HepG2 (cell line): ENCODE data around the gene TNFRSF9. TPM values are rescaled to one million over a fixed set of nuclear protein-coding genes. Genes with fewer than 3 reads are reported as not detected.

Source experiments
- AGO2 ChIP-seq: fragments of 200-400 bp; formaldehyde crosslinking; optimal IDR thresholded peaks from 2 replicates; pipeline ENCODE3; 2017; ENCODE audit warnings: mild to moderate bottlenecking, low read depth, low read length, moderate library complexity
- BHLHE40 ChIP-seq: IDR thresholded peaks from 2 replicates; pipeline ENCODE4 v1.6.1; 2011; ENCODE audit warnings: low read length, improper control_type of control experiment
- CEBPG ChIP-seq: IDR thresholded peaks from 2 replicates; pipeline ENCODE4 v1.6.1; 2016
- FIP1L1 ChIP-seq: fragments of 200-400 bp; formaldehyde crosslinking; IDR thresholded peaks from 2 replicates; pipeline ENCODE4 v1.6.1; 2018; ENCODE audit warnings: low read depth, mild to moderate bottlenecking, low read length, moderate library complexity, borderline replicate concordance; ENCODE audit not compliant: insufficient read depth
- HCFC1 ChIP-seq: fragments of 150-350 bp; IDR thresholded peaks from 2 replicates; pipeline ENCODE4 v1.6.1; 2014; ENCODE audit warnings: low read depth, low read length
- HDAC2 ChIP-seq: sonication (generic); formaldehyde crosslinking; IDR thresholded peaks from 2 replicates; pipeline ENCODE4 v1.4.0; 2020; ENCODE audit warnings: missing genetic modification reagents
- ISL2 ChIP-seq: sonication (generic); formaldehyde crosslinking; IDR thresholded peaks from 2 replicates; pipeline ENCODE4 v1.5.0; 2020; ENCODE audit warnings: missing genetic modification reagents
- MED1 ChIP-seq: sonication (generic); formaldehyde crosslinking; IDR thresholded peaks from 2 replicates; pipeline ENCODE4 v1.4.0; 2020; ENCODE audit warnings: missing genetic modification reagents
- MIXL1 ChIP-seq: IDR thresholded peaks from 2 replicates; pipeline ENCODE4 v1.6.1; 2016
- SMARCC2 ChIP-seq: fragments of 450-650 bp; IDR thresholded peaks from 2 replicates; pipeline ENCODE4 v1.6.1; 2017; ENCODE audit warnings: antibody characterized with exemption, mild to moderate bottlenecking
- WIZ ChIP-seq: sonication (generic); formaldehyde crosslinking; IDR thresholded peaks from 2 replicates; pipeline ENCODE4 v1.5.1; 2020; ENCODE audit warnings: mild to moderate bottlenecking, missing genetic modification reagents
- ZMYM3 ChIP-seq: sonication (generic); formaldehyde crosslinking; IDR thresholded peaks from 2 replicates; pipeline ENCODE4 v1.5.1; 2020; ENCODE audit warnings: mild to moderate bottlenecking, missing genetic modification reagents
- ZNF12 ChIP-seq: sonication (generic); formaldehyde crosslinking; IDR thresholded peaks from 2 replicates; pipeline ENCODE4 v1.5.0; 2020; ENCODE audit warnings: missing genetic modification reagents
- ZNF274 ChIP-seq: sonication (generic); formaldehyde crosslinking; IDR thresholded peaks from 2 replicates; pipeline ENCODE4 v1.5.1; 2020; ENCODE audit warnings: mild to moderate bottlenecking, missing genetic modification reagents
- ZNF569 ChIP-seq: sonication (generic); formaldehyde crosslinking; IDR thresholded peaks from 2 replicates; pipeline ENCODE4 v1.5.0; 2020; ENCODE audit warnings: mild to moderate bottlenecking, missing genetic modification reagents, moderate library complexity, borderline replicate concordance
- ZNF598 ChIP-seq: sonication (generic); formaldehyde crosslinking; IDR thresholded peaks from 2 replicates; pipeline ENCODE4 v1.5.1; 2020; ENCODE audit warnings: mild to moderate bottlenecking, missing genetic modification reagents, borderline replicate concordance
- ZNF674 ChIP-seq: sonication (generic); formaldehyde crosslinking; IDR thresholded peaks from 2 replicates; pipeline ENCODE4 v1.5.0; 2020; ENCODE audit warnings: low read depth, mild to moderate bottlenecking, missing genetic modification reagents
- ZNF687 ChIP-seq: sonication (generic); formaldehyde crosslinking; IDR thresholded peaks from 2 replicates; pipeline ENCODE4 v1.5.1; 2020; ENCODE audit warnings: mild to moderate bottlenecking, missing genetic modification reagents, moderate library complexity
- ZNF777 ChIP-seq: sonication (generic); formaldehyde crosslinking; IDR thresholded peaks from 2 replicates; pipeline ENCODE4 v1.4.0; 2020; ENCODE audit warnings: missing genetic modification reagents
- polyA plus RNA-seq, 8 experiments: library from polyadenylated mRNA; depleted of rRNA in 3 of 8; stranded (reverse) in 7 of 8; unstranded in 1 of 8; fragments of >200 nt; fragmentation: Illumina TruSeq in 4 of 8; extraction: Trizol in 4 of 8; gene quantifications; 2 replicates each; pipeline versions ENCODE4 v1.2.1 to v1.2.3, GENCODE V29; 2011 to 2016; ENCODE audit warnings: low read depth in 4 of 8, missing spikeins in 1 of 8, mixed read lengths in 1 of 8; ENCODE audit not compliant: insufficient read depth in 1 of 8
- total RNA-seq, 5 experiments: library from RNA; depleted of rRNA; stranded (reverse); fragments of >200 nt; fragmentation: Illumina TruSeq; extraction: Trizol; gene quantifications; 2 replicates each; pipeline ENCODE4 v1.2.3, GENCODE V29; 2016; ENCODE audit warnings: low read depth in 1 of 5
- TF ChIP-seq, protein P1 (sequence below): sonication (generic); formaldehyde crosslinking; IDR thresholded peaks from 2 replicates; pipeline ENCODE4 v1.8.0; 2022; ENCODE audit warnings: missing genetic modification reagents, mild to moderate bottlenecking, borderline replicate concordance
- TF ChIP-seq, protein P2 (sequence below): IDR thresholded peaks from 2 replicates; pipeline ENCODE4 v1.4.0; 2020; ENCODE audit warnings: mild to moderate bottlenecking, missing genetic modification reagents
- TF ChIP-seq, protein P3 (sequence below): sonication (generic); formaldehyde crosslinking; IDR thresholded peaks from 2 replicates; pipeline ENCODE4 v1.4.0; 2020; ENCODE audit warnings: mild to moderate bottlenecking, missing genetic modification reagents

The TNFRSF9 gene
- total and polyA plus RNA-seq, 2 of the 13 experiments (the other 11 are each of a cell fraction or from before 2014, with no cell fraction given): 0.07 TPM; not detected in 1

DNA sequence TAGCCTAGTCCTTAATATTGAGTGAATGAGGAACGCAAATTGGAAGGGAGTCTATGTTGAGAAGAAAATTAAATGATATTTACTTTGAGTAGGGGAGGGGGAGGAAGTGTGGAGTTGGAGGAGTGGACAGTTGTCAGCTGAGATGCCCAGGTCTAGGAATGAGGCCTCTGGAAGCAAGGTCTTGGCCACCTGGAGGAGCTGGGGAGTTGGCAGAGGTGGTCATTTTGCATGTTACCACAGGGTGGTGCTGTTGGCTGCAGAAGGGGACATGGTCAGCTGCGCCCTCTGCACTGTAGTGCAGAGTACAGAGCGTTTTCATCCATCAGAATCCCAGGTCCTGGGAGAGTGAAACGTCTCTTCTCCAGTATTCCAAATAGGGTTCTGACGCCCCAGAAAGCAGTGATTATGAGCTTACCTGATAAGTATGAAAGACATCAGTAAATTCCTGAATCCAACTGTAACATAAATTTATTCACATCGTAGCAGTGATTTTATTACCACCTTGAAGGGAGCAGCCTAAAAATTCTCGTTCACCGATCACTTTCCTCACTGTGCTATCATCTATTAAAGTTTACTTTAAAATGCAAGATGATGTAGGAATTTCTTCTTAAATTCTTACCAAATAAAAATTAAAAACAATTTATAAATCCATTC is 34.7 kb upstream of the TNFRSF9 start (continued):
- TF ChIP-seq ZNF687 (CRISPR knock-in tag) (peak; percentile 43; the same call in 1 of the 2 replicates), MIXL1 (0 out of 2 replicates have a peak, but pooled peaks have one; percentile 60), SMARCC2 (no peak), FIP1L1 (no peak), HDAC2 (peak; percentile 44; the same call in 1 of the 2 replicates), ZNF674 (no peak), WIZ (no peak), ZNF274 (CRISPR knock-in tag) (no peak), CEBPG (CRISPR knock-in tag) (0 out of 2 replicates have a peak, but pooled peaks have one; percentile 7), ZNF569 (no peak), HCFC1 (no peak), ZMYM3 (CRISPR knock-in tag) (peak; percentile 38; the same call in 1 of the 2 replicates), MED1 (CRISPR knock-in tag) (peak; percentile 38; the same call in 1 of the 2 replicates), AGO2 (no peak), ZNF777 (CRISPR knock-in tag) (no peak; the same call in 1 of the 2 replicates), BHLHE40 (0 out of 2 replicates have a peak, but pooled peaks have one; percentile 16), ISL2 (no peak), ZNF598 (no peak), ZNF12 (CRISPR knock-in tag) (no peak)
- TF ChIP-seq, protein P1, sequence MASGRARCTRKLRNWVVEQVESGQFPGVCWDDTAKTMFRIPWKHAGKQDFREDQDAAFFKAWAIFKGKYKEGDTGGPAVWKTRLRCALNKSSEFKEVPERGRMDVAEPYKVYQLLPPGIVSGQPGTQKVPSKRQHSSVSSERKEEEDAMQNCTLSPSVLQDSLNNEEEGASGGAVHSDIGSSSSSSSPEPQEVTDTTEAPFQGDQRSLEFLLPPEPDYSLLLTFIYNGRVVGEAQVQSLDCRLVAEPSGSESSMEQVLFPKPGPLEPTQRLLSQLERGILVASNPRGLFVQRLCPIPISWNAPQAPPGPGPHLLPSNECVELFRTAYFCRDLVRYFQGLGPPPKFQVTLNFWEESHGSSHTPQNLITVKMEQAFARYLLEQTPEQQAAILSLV (CRISPR knock-in tag): no peak
- TF ChIP-seq, protein P2, sequence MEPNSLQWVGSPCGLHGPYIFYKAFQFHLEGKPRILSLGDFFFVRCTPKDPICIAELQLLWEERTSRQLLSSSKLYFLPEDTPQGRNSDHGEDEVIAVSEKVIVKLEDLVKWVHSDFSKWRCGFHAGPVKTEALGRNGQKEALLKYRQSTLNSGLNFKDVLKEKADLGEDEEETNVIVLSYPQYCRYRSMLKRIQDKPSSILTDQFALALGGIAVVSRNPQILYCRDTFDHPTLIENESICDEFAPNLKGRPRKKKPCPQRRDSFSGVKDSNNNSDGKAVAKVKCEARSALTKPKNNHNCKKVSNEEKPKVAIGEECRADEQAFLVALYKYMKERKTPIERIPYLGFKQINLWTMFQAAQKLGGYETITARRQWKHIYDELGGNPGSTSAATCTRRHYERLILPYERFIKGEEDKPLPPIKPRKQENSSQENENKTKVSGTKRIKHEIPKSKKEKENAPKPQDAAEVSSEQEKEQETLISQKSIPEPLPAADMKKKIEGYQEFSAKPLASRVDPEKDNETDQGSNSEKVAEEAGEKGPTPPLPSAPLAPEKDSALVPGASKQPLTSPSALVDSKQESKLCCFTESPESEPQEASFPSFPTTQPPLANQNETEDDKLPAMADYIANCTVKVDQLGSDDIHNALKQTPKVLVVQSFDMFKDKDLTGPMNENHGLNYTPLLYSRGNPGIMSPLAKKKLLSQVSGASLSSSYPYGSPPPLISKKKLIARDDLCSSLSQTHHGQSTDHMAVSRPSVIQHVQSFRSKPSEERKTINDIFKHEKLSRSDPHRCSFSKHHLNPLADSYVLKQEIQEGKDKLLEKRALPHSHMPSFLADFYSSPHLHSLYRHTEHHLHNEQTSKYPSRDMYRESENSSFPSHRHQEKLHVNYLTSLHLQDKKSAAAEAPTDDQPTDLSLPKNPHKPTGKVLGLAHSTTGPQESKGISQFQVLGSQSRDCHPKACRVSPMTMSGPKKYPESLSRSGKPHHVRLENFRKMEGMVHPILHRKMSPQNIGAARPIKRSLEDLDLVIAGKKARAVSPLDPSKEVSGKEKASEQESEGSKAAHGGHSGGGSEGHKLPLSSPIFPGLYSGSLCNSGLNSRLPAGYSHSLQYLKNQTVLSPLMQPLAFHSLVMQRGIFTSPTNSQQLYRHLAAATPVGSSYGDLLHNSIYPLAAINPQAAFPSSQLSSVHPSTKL (CRISPR knock-in tag): 0 out of 2 replicates have a peak, but pooled peaks have one; percentile 43
- TF ChIP-seq, protein P3, sequence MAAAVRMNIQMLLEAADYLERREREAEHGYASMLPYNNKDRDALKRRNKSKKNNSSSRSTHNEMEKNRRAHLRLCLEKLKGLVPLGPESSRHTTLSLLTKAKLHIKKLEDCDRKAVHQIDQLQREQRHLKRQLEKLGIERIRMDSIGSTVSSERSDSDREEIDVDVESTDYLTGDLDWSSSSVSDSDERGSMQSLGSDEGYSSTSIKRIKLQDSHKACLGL (CRISPR knock-in tag): no peak
